CD14-positive monocyte (primary cell): ENCODE measurements around the gene SLAMF7. TPM values are rescaled to one million over a fixed set of nuclear protein-coding genes. Genes with fewer than 3 reads are reported as not detected.

Experiments
- DNase-seq, 3 donors: peaks; one replicate each; pipeline ENCODE4 v3.0.0-alpha.2; 2011 to 2022
- H2AFZ ChIP-seq: 2 replicates; pipeline ENCODE4 v1.6.0; 2012; ENCODE audit warnings: mild to moderate bottlenecking, low read depth, low read length, inconsistent platforms; ENCODE audit not compliant: insufficient read depth, poor library complexity, severe bottlenecking
- H3K27ac ChIP-seq, 2 donors: 1 replicate in 1 of 2; 2 replicates in 1 of 2; pipeline ENCODE4 v1.5.1; 2012 to 2013; ENCODE audit warnings: low read length in 2 of 2, control low read depth in 1 of 2, inconsistent platforms in 1 of 2, low read depth in 1 of 2, mild to moderate bottlenecking in 1 of 2
- H3K27me3 ChIP-seq, 2 donors: one replicate each; pipeline versions ENCODE4 v1.6.0 to v1.6.1; 2011 to 2013; ENCODE audit warnings: low read length in 2 of 2; ENCODE audit not compliant: control insufficient read depth in 2 of 2, insufficient read depth in 2 of 2
- H3K36me3 ChIP-seq, 2 donors: replicated peaks in 1 of 2; 1 replicate in 1 of 2; 2 replicates in 1 of 2; pipeline versions ENCODE4 v1.5.1 to v1.6.1; 2012 to 2013; ENCODE audit warnings: low read length in 2 of 2, control low read depth in 1 of 2, inconsistent platforms in 1 of 2, mild to moderate bottlenecking in 1 of 2; ENCODE audit not compliant: insufficient read depth in 2 of 2, control insufficient read depth in 1 of 2
- H3K4me1 ChIP-seq, 2 donors: 1 replicate in 1 of 2; 2 replicates in 1 of 2; pipeline versions ENCODE4 v1.5.1 to v1.6.1; 2012 to 2013; ENCODE audit warnings: low read length in 2 of 2, control low read depth in 1 of 2, inconsistent platforms in 1 of 2, mild to moderate bottlenecking in 1 of 2, moderate library complexity in 1 of 2; ENCODE audit not compliant: insufficient read depth in 2 of 2, control insufficient read depth in 1 of 2
- H3K4me2 ChIP-seq: replicated peaks from 2 replicates; pipeline ENCODE3; 2012; ENCODE audit warnings: low read length, moderate library complexity, mild to moderate bottlenecking; ENCODE audit not compliant: poor library complexity, severe bottlenecking; ENCODE audit errors: extremely low read depth
- H3K4me3 ChIP-seq, 3 experiments: fragments of 200-600 bp in 1 of 3; sonication (generic) in 1 of 3; replicated peaks in 1 of 3; 1 replicate in 2 of 3; 2 replicates in 1 of 3; pipeline ENCODE4 v1.5.1; 2011 to 2013; ENCODE audit warnings: low read length in 3 of 3, mild to moderate bottlenecking in 3 of 3, control low read depth in 2 of 3, low read depth in 2 of 3, inconsistent platforms in 1 of 3, moderate library complexity in 1 of 3
- H3K79me2 ChIP-seq: 2 replicates; pipeline ENCODE4 v1.6.0; 2012; ENCODE audit warnings: mild to moderate bottlenecking, control low read depth, inconsistent platforms, low read length, moderate library complexity; ENCODE audit not compliant: insufficient read depth
- H3K9ac ChIP-seq: 2 replicates; pipeline ENCODE4 v1.6.0; 2017; ENCODE audit warnings: low read length, mild to moderate bottlenecking; ENCODE audit not compliant: insufficient read depth, poor library complexity, severe bottlenecking
- H3K9me3 ChIP-seq, 2 donors: replicated peaks in 1 of 2; 1 replicate in 1 of 2; 2 replicates in 1 of 2; pipeline versions ENCODE4 v1.5.1 to v1.6.1; 2012 to 2013; ENCODE audit warnings: low read length in 2 of 2, control low read depth in 1 of 2; ENCODE audit not compliant: control insufficient read depth in 1 of 2, insufficient read depth in 1 of 2
- H4K20me1 ChIP-seq: 2 replicates; pipeline ENCODE4 v1.6.0; 2012; ENCODE audit warnings: mild to moderate bottlenecking, low read length, control low read depth, moderate library complexity; ENCODE audit not compliant: insufficient read depth
- H3K27ac Mint-ChIP-seq, 7 donors: one replicate each; pipeline ENCODE4 v1.8.0; 2020; ENCODE audit warnings: mild to moderate bottlenecking in 7 of 7, mixed read lengths in 7 of 7, moderate library complexity in 6 of 7, inconsistent platforms in 2 of 7
- H3K27me3 Mint-ChIP-seq, 3 donors: one replicate each; pipeline ENCODE4 v1.8.0; 2021 to 2022; ENCODE audit warnings: low read depth in 3 of 3, mild to moderate bottlenecking in 3 of 3, mixed read lengths in 3 of 3, moderate library complexity in 3 of 3, inconsistent platforms in 1 of 3
- H3K36me3 Mint-ChIP-seq, 2 donors: one replicate each; pipeline ENCODE4 v1.8.0; 2020; ENCODE audit warnings: mixed read lengths in 2 of 2, inconsistent platforms in 1 of 2, mild to moderate bottlenecking in 1 of 2
- H3K4me1 Mint-ChIP-seq: one replicate; pipeline ENCODE4 v1.8.0; 2020; ENCODE audit warnings: mild to moderate bottlenecking, mixed read lengths
- H3K4me3 Mint-ChIP-seq, 2 donors: one replicate each; pipeline ENCODE4 v1.8.0; 2020; ENCODE audit warnings: mild to moderate bottlenecking in 2 of 2, mixed read lengths in 2 of 2, moderate library complexity in 1 of 2
- H3K9me3 Mint-ChIP-seq, 7 donors: one replicate each; pipeline ENCODE4 v1.8.0; 2020 to 2022; ENCODE audit warnings: mixed read lengths in 7 of 7, mild to moderate bottlenecking in 6 of 7, moderate library complexity in 6 of 7, inconsistent platforms in 2 of 7
- WGBS: methylation state at CpG from one replicate; pipeline ENCODE4 v1.1.5; 2013; ENCODE audit warnings: missing lambda C conversion rate; ENCODE audit not compliant: insufficient coverage; 5-methylcytosine and 5-hydroxymethylcytosine counted together
- intact Hi-C, 2 donors: fragments of 100-400 bp; cut with micrococcal nuclease; formaldehyde crosslinking; loops; one replicate each; pipeline versions ENCODE4 v1.15.0 to v1.15.1; 2023
- polyA plus RNA-seq, 3 donors: library from polyadenylated mRNA; depleted of rRNA in 1 of 3; unstranded in 2 of 3; stranded (reverse) in 1 of 3; fragments of 300-500 nt in 2 of 3; fragments of >200 nt in 1 of 3; fragmentation: Illumina TruSeq in 2 of 3; gene quantifications; 1 replicate in 2 of 3; 2 replicates in 1 of 3; pipeline ENCODE4 v1.2.3, GENCODE V29; 2012 to 2021
- TF ChIP-seq, protein P1 (sequence below): fragments of 200-600 bp; IDR thresholded peaks from one replicate; pipeline ENCODE4 v1.8.0; 2022; ENCODE audit warnings: antibody characterized with exemption, mild to moderate bottlenecking

SLAMF7 gene
- polyA plus RNA-seq, 3 donors = 15.4 to 16.0 (median 15.8) TPM

DNA sequence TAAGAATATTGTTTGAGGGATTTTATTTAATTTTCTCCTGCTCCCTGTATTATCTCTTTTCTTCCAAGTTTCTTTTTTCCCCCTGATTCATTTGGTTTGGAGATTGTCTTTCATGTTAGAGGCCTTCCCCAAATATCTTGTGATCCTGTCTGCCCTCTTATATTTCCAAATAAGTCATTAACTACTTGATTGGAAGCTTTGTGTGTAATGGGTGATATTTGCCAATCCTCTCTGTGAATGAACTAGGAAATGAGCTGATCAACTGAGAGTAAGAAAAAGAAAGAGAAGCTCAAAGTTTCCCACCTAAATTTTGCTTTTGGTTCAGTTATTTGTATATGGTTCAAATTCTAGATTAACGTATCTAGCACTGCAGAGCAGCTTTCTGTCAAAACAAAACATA, 33.3 kb downstream of the SLAMF7 start:
- no peak for DNase-seq
- Histone ChIP-seq H2AFZ (no peak overlapping the region), H4K20me1 (no peaks in the 10 kb centered on the region), H3K4me1 (peaks cover 16 to 24% of the 10 kb centered on the region in 2 donors), H3K27me3 (no peaks in the 10 kb centered on the region), H3K27ac (no peak overlapping the region), H3K79me2 (no peaks in the 10 kb centered on the region), H3K4me3 (no peak overlapping the region), H3K4me2 (no peak overlapping the region), H3K9ac (no peak overlapping the region), H3K9me3 (no peaks in the 10 kb centered on the region), H3K36me3 (no peaks in the 10 kb centered on the region)
- peaks cover 19% of the 10 kb centered on the region for H3K4me1 Mint-ChIP-seq
- no peaks in the 10 kb centered on the region for H3K36me3 Mint-ChIP-seq
- H3K4me3 Mint-ChIP-seq = no peak overlapping the region
- no peaks in the 10 kb centered on the region for H3K9me3 Mint-ChIP-seq
- intact Hi-C loops = no loop called here
- peaks cover 0 to 2% (median 0%) of the 10 kb centered on the region in 3 donors for H3K27me3 Mint-ChIP-seq
- TF ChIP-seq, protein P1, sequence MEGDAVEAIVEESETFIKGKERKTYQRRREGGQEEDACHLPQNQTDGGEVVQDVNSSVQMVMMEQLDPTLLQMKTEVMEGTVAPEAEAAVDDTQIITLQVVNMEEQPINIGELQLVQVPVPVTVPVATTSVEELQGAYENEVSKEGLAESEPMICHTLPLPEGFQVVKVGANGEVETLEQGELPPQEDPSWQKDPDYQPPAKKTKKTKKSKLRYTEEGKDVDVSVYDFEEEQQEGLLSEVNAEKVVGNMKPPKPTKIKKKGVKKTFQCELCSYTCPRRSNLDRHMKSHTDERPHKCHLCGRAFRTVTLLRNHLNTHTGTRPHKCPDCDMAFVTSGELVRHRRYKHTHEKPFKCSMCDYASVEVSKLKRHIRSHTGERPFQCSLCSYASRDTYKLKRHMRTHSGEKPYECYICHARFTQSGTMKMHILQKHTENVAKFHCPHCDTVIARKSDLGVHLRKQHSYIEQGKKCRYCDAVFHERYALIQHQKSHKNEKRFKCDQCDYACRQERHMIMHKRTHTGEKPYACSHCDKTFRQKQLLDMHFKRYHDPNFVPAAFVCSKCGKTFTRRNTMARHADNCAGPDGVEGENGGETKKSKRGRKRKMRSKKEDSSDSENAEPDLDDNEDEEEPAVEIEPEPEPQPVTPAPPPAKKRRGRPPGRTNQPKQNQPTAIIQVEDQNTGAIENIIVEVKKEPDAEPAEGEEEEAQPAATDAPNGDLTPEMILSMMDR = no peak
- no peak overlapping the region for H3K27ac Mint-ChIP-seq
- WGBS = no CpG with 5 or more reads among the region's 1 CpG

DNA sequence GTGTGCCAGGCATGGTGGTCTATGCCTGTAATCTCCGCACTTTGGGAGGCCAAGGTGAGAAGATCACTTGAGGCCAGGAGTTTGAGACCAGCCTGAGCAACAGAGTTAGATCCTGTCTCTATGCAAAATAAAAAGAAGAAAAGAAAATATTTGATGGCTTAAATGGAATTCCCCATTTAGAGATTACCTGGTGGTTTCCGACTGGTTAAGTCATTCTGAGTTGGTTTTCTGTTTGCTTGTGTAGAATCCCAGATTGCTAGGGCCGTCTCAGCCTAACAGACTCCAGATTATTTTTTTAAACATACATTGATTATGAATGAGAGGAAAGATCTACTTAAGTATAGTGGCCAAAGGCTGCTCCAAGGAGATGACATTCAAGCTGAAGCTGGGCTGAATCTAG, 34.0 kb downstream of the SLAMF7 start:
- Histone ChIP-seq H3K27ac (no peak overlapping the region), H3K27me3 (no peaks in the 10 kb centered on the region), H3K79me2 (no peaks in the 10 kb centered on the region), H3K4me2 (no peak overlapping the region), H3K4me1 (peaks cover 9 to 16% of the 10 kb centered on the region in 2 donors), H2AFZ (no peak overlapping the region), H4K20me1 (no peaks in the 10 kb centered on the region), H3K36me3 (no peaks in the 10 kb centered on the region), H3K4me3 (no peak overlapping the region), H3K9me3 (no peaks in the 10 kb centered on the region), H3K9ac (no peak overlapping the region)
- Mint-ChIP-seq H3K27ac (no peak overlapping the region), H3K36me3 (no peaks in the 10 kb centered on the region), H3K4me3 (no peak overlapping the region), H3K27me3 (peaks cover 0 to 2% (median 0%) of the 10 kb centered on the region in 3 donors), H3K4me1 (peaks cover 13% of the 10 kb centered on the region), H3K9me3 (no peaks in the 10 kb centered on the region)
- no peak for DNase-seq
- WGBS = 100% methylated on average over 1 of the region's 3 CpGs
- intact Hi-C loops = no loop called here
- TF ChIP-seq, protein P1 = no peak
